HCT116 (cell line): ENCODE results near the gene ELFN2.

Experiments used
- POLR2A ChIP-seq: IDR thresholded peaks from 2 replicates; pipeline ENCODE4 v1.7.0; 2011; ENCODE audit warnings: borderline replicate concordance; ENCODE audit not compliant: insufficient read depth, insufficient read length; ENCODE audit errors: extremely low read depth
- TCF7L2 ChIP-seq: IDR thresholded peaks from 2 replicates; pipeline ENCODE4 v1.7.0; 2011; ENCODE audit warnings: borderline replicate concordance, inconsistent platforms; ENCODE audit not compliant: insufficient read depth, insufficient read length; ENCODE audit errors: extremely low read depth
- YY1 ChIP-seq: IDR thresholded peaks from 2 replicates; pipeline ENCODE4 v1.6.1; 2011; ENCODE audit warnings: low read length, low read depth, moderate library complexity, mild to moderate bottlenecking; ENCODE audit not compliant: insufficient replicate concordance; ENCODE audit errors: extremely low read depth
- ZBTB33 ChIP-seq: IDR thresholded peaks from 2 replicates; pipeline ENCODE4 v1.6.1; 2011; ENCODE audit warnings: mild to moderate bottlenecking, low read length, moderate library complexity; ENCODE audit not compliant: insufficient replicate concordance; ENCODE audit errors: extremely low read depth

- TF ChIP-seq ZBTB33 (no peak), POLR2A (no peak), TCF7L2 (no peak), YY1 (no peak)
Measured at GRCh38 chr22:37393746-37394145, 33.5 kb downstream of the ELFN2 start.
